DMS53 treated with DMSO at 0.1 percent for 48 hours (cell line): Measurements from ENCODE around the gene DNAI1.

Source experiments
- DNase-seq: peaks from one replicate; lab custom pipeline; 2025; ENCODE audit not compliant: unreplicated experiment; lab: John Stamatoyannopoulos, UW

The DNAI1 gene

DNA sequence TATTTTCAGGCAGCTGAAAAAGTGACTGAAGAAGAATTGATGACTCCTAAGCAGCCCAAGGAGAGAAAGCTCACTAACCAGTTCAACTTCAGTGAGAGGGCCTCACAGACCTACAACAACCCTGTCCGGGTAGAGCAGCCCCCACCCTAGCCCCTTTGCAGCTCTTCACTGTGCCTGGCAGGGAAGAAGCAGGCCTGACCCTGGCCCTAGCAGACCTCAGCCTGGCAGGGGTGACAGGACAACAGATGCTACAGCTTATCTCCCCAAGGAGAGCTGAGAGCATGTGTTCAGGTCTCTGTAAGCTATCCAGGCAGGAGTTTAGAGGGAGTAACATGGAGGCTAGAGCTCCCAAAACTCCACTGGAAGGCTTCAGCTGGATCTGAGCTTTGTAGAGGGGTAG lies 31.8 kb downstream of the DNAI1 start:
- no peak for DNase-seq

DNA sequence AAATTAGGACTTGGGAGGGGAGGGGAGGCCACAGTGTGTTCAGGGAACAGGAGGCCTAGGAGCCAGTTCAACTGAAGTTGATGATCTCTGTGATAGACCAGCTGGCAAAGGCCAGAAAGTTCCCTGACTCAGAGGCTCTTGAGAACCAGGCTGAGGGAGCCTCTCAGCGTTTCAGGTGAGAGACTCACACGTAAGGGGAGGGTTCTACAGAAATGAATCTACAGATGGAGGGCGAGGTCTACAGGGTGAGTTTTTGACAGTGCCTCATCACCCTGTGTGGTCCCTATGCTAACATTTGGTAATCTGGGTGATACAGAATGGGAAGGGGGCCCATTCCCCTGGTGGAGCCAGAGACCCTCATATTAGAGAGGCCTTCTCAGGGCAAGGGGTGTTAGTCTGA lies 32.2 kb downstream of the DNAI1 start:
- DNase-seq: no peak

DNA sequence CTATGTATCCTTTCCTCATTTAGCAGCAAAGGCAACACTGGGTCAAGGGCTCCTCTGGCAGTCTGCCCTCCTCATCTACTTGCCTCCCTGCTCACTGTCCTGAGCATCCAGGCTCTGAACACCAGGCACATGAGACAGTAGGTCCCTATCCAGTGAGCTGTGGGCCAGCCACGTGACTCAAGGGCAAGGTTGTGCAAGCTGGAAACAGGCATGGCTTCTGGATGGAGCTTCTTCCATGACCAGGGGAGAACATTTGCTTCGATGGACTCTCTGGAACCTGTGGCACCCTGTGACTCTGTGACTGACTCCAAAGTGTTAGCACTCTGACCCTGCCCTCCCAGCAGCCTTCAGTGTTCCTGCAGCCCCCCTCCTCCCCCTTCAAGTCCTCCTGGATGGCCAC lies 33.0 kb downstream of the DNAI1 start:
- no peak for DNase-seq

DNA sequence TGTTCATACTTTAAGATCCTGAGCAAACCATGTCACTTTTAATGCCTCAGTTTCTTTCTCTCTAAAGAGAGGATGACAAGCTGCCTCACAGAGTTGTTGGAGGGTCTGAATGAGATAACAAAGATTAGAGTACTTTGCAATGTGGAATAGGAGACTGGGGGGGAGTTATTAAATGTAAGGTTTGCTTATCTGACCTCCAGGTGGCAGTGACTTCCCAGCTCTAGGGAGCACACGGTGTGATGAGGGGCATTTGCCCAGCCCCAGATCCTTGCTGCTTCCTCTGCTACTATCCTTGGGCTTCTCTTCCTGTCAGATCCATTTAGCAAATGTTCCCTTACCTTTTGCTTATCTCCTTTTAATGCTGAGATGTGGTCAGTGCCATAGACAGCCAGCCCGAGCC lies 33.4 kb downstream of the DNAI1 start:
- no peak for DNase-seq

DNA sequence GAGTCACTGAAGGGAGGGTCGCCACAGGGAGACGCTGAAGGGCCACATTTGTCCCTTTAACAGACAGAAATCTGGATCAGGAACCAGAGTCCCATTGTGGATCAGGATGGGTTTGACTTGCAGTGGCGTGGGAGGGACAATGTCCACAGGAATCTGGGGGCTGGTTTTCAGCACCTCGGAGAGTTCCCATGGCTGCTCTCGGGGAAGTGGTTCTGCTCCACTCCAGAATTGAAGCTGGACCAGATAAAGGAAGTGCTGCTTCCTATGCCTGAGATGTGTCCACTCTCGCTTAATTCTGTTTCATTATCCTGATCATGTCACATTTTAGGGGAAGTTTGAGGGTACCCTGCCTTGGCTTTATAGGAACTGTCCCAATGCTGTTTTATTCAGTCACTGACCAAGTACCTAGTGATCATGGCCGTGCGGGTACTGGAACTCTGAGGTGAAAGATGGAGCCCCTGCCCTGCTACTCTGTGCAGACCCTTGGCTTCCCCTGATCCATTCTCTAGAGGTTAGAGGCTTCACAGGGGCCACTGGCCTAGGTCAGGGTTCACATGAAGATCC lies 35.4 kb downstream of the DNAI1 start:
- no peak for DNase-seq

DNA sequence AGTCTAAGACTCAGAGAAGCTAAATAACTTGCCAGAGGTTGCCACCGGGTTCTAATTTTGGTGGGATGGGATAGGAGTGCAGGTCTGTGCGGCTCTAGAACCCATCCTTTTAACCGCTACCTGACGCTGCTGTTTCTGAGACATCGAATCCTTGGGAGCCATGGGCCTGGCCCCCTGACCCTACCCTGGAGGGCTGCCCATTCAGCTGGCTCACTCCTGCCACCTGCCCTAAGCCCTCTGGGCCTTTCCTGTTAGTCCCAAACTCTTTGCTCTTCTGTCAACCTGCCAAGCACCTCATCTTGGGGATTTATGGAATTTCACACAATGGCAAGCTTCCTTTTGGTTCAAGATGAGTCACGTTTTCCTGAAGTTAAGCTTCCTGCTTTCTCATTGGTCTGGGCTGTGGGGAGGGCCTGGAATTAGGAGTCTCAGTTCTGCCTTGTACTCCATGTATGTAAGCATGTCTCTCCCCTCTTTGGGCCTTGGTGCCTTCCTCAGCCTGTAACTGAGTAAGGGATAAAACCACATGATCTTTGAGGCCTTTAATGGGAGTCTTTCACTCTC lies 37.6 kb downstream of the DNAI1 start:
- DNase-seq: no peak

DNA sequence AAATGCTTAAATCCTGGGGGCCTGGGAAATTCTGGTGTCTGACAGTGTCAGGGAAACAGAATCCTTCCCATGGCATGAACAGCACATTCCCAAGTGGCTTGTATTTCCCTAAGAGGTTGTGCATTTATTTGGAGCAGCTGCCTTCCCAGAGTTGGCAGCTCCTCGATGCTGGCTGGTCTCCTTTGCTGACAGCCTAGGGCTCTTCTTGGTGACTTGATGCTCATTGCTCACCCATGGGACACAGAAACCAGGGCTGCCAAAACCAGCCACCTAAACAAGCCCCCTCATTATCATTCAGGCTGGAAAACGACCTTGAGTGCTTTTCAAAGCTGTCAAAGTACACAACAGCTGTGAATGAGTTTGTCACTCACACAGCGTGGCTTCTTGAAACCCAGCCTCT lies 39.9 kb downstream of the DNAI1 start:
- DNase-seq: no peak

DNA sequence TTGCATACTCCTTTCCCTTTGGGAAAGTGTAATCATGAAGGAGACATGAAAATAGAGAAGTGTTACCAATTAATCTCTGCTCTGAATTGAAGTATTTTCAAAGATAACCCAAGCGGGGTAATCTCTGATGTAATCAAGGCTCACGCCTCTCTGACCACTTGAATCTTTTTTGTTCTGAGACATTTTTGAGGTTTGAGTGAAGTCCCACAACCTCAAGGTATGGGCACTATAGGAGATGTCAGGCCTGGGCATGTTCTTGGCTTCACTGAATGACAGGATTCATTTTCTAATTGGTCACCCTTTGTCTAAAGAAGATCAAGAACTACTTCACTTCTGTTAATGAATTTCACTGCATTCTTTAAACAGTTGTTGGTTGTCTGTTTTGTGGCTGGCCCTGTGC lies 40.5 kb downstream of the DNAI1 start:
- DNase-seq: no peak

DNA sequence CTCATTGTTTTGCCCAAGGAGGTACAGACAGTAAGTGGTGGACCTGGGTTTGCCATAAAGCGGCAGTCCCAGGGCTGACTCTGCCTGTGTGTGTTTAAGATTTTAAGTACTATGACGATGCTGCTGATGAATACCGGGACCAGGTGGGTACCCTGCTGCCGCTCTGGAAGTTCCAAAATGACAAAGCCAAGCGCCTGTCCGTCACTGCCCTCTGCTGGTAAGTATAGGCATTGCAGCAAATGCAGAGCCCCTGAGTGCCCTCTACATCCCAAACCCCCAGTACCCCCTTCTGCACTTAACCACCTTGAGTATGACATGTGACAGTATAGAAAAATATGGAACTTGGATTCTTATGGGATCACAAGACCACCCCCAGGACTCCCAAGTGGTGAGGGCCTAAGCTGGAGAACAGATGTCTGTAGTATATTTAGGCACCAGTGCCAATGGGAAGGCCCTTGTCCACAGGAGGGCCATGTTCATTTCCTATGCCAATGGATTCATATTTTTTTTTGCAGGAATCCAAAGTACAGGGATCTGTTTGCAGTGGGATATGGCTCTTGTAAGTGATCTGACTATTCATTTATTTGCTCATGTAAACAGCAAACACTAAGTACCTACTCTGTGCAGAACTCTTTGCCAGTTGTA lies 42.1 kb downstream of the DNAI1 start:
- peak; percentile 30 for DNase-seq

DNA sequence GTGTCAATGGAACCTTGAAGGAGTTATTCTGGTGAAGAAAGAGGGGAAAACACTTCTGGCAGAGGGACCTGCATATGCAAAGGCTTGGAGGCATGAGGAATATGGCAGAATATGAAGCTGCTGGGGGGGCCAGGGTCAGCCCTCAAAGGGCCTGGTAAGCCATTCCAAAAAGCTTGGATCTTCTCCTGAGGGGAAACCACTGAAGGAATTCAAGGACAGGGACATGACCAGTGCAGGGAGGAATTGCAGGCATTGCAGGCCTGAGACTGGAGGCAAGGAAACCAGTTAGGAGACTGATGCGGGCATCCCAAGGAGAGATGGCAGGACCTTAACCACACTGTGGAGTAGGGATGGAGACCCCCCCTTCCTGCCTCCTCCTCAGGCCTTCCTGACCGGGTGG lies 42.8 kb downstream of the DNAI1 start:
- no peak for DNase-seq

DNA sequence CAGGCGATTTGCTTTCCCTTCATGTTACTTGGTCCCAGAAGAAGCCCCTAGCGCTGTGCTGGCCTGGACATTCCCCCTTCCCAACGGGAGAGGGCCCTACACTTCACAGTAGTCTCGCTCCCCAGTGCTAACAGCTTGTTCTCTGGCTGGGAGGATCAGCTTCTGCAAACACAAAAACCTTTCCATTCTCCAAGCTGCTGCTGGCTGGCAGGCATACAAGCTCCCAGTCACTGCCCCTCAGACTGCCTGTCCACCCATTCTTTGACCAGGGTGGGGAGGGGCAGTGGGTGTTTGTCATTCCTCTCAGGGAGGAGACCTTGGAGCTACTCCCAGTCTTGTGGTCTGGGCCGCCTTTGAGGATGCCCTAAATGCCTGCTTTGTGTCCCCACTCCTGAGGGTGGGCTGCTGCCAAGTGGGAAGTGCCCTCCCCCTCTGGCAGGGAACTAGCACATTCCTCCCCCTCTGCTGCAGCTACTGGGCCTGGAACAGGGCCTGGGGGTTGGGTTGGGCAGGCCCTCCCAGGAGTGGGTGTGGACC lies 43.4 kb downstream of the DNAI1 start:
- no peak for DNase-seq

DNA sequence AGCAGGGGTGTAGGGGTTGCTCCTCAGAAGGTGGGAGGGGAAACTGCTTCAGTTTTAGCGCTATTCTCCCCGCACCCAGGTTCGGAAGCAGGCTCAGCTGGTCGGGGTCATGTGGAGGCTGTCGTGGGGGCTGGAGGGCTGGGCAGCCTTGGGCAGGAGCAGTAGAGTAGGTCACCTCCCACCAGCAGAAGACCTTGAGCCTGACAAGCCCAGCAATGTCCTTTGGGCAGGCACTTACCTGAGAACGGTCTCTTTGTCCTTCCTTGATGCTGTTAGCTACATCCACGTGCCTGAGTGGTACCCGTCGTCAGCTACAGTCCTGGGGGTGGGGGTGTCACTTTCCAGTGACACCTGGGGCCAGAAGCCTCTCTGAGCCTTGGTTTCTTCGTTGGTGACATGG lies 43.9 kb downstream of the DNAI1 start:
- no peak for DNase-seq

DNA sequence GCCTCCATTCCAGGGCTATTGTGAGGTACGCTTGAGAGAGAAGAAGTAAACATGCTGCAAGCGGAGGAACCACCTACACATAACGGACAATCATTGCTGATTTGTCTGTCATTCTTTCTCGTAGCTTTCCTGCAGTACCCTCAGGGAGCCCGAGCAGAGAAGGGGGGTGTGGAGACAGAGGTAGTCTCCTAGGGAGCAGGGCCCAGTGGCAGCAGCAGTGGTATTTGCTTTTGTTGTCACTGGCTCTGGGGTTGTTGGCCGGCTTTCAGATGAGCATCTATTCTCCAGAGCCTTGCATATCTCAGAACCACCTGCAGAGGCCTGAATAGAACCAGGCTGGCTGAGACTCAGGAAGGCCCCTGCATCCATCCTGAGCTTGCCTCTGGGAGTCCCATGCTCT lies 44.3 kb downstream of the DNAI1 start:
- no peak for DNase-seq

DNA sequence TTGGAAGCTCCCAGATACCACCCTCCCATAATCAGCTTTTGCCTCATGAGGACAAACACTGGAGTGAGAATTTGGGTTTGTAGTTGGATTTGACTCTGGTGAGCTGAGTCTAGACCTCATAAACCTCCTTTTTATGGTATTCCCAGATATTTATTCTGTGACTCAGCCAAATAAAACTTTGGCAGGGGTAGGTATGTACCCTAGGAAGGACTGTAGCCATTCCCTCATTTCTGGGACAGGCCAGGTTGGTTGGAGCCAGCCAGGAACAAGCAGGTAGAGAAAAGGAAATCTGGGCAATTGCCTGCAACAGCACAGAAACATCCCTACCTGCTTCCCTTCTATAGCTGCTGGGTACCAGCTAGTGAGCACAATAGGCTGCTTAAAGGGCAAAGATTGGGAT lies 44.8 kb downstream of the DNAI1 start:
- no peak for DNase-seq

DNA sequence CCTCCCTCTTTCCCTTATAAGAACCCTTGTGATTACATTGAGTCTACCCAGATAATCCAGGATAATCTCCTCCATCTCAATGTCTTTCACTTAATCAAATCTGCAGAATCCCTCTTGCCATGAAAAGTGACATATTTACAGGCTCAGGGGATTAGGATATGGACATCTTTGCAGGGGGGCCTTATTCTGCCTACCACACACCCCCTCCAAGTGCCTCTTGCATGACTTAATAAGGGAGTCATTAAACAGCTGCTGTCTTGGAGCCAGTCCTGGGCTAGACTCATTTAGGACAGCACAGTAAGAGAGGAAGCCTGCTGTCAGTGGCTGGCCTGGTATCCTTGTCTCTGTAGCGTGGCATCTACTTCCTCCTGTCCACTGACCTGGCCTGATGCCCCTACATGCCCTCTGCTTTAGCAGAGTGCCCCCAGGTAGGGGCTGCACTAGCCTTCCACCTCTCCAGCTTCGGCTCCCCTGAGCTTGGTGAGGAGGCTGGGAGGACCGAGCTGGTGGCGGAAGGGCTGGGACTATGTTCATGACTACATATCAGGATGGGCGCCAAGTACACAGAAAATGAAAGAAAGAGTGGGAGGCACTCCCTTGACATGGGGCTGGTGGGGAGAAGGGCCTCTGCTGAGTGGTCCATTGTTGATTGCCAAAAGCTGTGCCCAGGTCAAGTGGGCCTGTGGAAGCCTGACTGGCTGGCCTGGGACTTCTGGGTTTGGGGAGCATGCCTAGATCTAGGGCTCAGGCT lies 46.9 kb downstream of the DNAI1 start:
- DNase-seq: no peak

DNA sequence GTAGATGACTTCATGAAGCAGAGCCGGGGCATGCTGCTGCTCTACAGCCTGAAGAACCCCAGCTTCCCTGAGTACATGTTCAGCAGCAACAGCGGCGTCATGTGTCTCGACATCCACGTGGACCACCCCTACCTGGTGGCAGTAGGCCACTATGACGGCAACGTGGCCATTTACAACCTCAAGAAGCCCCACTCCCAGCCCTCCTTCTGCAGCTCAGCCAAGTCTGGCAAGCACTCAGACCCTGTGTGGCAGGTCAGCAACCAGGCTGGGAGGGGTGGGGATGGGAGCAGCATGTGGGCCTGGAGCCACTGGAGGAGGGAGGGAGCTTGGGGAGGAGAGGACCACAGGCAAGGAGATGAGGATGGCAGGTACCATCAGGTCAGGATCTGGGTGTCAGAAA lies 48.0 kb downstream of the DNAI1 start:
- DNase-seq: no peak

DNA sequence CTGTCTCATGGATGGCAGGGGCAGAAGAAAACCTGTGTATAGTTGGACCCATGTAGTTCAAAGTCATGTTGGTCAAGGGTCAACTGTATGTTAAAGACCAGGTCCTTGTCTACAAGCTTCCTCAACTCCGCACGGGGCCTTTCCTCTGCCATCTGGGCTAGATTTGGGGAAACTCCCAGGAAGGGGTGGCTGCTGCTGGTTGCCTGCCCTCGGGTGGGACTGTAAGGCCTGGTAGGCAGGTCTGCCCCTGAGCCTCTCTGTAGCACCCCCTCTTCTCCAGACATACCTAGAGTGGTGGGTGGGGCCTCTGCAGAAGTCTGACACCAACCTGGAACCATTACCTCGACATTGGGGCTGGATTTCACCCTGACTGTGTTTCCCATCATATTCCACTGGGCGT lies 49.0 kb downstream of the DNAI1 start:
- DNase-seq: no peak

DNA sequence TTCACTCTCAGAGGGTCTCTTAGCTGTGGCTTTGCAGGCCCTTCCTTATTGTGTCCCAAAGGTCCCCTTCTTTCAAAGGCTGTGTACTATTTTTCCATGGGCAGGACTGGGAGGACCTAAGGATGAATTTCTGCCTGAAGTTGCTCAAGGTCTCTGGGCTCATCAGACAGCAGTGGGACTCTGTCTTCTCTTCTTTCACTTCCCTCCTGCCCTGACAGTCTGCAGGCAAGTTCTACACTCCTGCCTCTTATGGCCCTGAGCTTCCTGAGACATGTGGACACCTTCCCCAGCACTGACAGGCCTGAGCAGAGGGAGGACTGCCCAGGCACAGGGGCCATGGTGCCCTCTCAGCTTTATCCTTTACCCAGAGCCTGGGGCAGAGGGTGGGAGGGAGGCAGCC lies 49.4 kb downstream of the DNAI1 start:
- DNase-seq: no peak

DNA sequence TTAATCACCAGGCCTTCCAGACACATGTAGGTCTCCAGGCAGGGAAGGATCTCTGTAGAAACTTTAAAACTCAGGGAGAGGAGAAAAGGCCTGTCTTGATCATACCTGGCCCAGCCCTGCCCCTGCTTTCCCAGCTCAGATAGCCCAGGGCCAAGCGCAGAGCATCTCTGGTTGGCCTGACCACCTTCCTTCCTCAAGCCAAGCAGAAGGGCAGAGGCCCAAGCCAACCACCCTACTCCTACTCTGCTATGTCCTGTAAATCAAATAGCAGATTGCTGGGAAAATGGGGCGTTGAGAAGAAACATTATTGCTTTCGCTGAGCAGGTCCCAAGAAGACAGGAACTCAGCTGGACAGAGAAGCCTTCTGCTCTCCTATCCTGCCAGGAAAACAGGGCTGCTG lies 49.9 kb downstream of the DNAI1 start:
- DNase-seq: no peak

DNA sequence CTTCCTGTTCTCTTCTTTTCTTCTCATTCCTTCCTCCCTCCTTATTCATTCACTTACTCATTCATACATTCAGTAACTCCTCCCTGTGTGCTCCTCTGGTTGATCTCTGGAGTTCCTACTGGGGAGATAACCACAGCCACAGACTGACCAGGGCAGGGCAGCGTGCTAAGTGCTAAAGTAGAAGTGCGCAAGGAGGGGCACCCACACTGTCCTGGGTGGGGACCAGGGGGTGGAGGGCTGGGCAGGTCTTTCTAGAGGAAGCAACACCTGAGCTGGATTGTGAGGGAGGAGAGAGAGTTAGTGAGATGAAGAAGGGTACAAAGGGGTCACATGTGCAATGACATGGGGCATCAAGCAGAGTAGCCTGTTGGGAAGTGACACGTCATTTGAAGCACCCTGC lies 50.3 kb downstream of the DNAI1 start:
- no peak for DNase-seq

DNA sequence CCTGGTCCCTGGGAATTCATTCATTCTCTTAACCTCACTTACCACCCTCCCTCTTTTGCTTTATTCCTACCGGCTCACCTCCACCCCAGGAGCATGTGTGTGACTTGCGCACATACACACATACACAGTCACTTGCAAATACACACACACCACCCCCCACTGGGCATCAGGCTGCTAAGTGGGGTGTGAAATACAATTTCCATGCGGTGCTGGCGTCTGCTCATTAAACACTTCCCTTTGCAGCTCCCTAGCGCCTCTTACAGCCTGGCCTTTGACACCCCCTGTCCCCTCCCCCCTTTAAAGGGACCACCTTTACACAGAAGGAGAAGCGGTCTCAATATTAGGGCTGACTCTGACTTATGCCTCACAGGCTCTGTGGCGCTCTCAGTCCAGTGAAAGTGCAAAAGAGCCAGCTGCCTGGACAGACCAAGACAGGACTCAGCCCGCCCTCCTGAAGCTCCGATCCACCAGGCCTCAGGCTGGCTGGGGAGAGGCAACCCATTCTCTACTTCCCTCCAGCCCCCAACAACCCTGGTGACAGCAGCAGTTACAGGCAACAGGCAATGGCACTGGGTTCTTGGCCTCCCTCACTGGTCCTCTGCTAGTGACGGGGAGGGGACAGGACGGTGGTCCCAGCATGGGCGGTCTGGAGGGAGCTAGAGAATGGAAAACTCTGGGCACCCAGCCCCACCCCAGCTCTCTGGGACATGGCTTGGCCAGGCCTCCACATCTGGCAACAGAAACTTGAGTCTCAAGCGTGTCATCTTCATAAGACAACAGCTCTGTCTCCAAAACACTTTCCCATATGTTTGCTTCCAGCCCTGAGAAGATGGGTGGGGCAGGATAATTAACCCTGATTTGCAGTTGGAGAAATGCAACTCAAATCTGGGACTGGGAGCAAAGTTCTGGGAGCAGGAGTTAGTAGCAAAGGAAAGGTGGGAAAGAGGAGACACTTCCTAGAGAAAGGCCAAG lies 52.2 kb downstream of the DNAI1 start:
- no peak for DNase-seq
